ENCODE measurements around the gene TANGO2.

The TANGO2 gene

GRCh38 chr22:19980766-19981165 lies 40.1 kb upstream of the TANGO2 start:
- Histone ChIP-seq H3K9me3 (ENCODE audit: insufficient read depth, low read length, severe bottlenecking) (no peaks in the 10 kb centered on the region), H3K4me3 (ENCODE audit: low read depth in 1 of 2, low read length in 2 of 2) (no peak overlapping the region), H4K20me1 (ENCODE audit: insufficient read depth, low read length) (peaks cover 12% of the 10 kb centered on the region; the same call in 1 of the 2 replicates), H3K27ac (ENCODE audit: low read length) (no peak overlapping the region), H3K79me2 (ENCODE audit: insufficient read depth, low read length) (no peaks in the 10 kb centered on the region), H2AFZ (ENCODE audit: low read depth, low read length) (no peak overlapping the region), H3K9ac (ENCODE audit: low read depth, low read length) (no peak overlapping the region), H3K4me1 (ENCODE audit: insufficient read depth, low read length) (no peaks in the 10 kb centered on the region), H3K36me3 (ENCODE audit: insufficient read depth, low read length) (no peaks in the 10 kb centered on the region), H3K27me3 (ENCODE audit: insufficient read depth, low read length, poor library complexity) (no peaks in the 10 kb centered on the region), H3K4me2 (ENCODE audit: insufficient read depth, low read length) (no peak overlapping the region)
- no peak for ATAC-seq (ENCODE audit: insufficient read depth, low read depth)
- no peak for DNase-seq
- no peak for TF ChIP-seq CTCF (IDR thresholded peaks at IDR 0.05; ENCODE audit: borderline replicate concordance, extremely low read depth, low read length, poor library complexity, severe bottlenecking)
- no peak for TF ChIP-seq EZH2 (IDR thresholded peaks at IDR 0.05; ENCODE audit: borderline replicate concordance, low read depth, low read length, severe bottlenecking)

- H3K27ac ChIP-seq (ENCODE audit: low read length), result no peak overlapping the region
- DNase-seq (no peak), ATAC-seq (ENCODE audit: insufficient read depth, low read depth) (no peak)
- H3K4me3 ChIP-seq (ENCODE audit: low read depth in 1 of 2, low read length in 2 of 2), result no peak overlapping the region
- H3K36me3 ChIP-seq (ENCODE audit: insufficient read depth, low read length), result no peaks in the 10 kb centered on the region
- no peaks in the 10 kb centered on the region for H3K9me3 ChIP-seq (ENCODE audit: insufficient read depth, low read length, severe bottlenecking)
- no peaks in the 10 kb centered on the region for H3K4me1 ChIP-seq (ENCODE audit: insufficient read depth, low read length)
- no peaks in the 10 kb centered on the region for H3K27me3 ChIP-seq (ENCODE audit: insufficient read depth, low read length, poor library complexity)
- TF ChIP-seq EZH2 (IDR thresholded peaks at IDR 0.05; ENCODE audit: borderline replicate concordance, low read depth, low read length, severe bottlenecking) (no peak), CTCF (IDR thresholded peaks at IDR 0.05; ENCODE audit: borderline replicate concordance, extremely low read depth, low read length, poor library complexity, severe bottlenecking) (no peak)
- H3K4me2 ChIP-seq (ENCODE audit: insufficient read depth, low read length), result no peak overlapping the region
- no peak overlapping the region for H3K9ac ChIP-seq (ENCODE audit: low read depth, low read length)
- H4K20me1 ChIP-seq (ENCODE audit: insufficient read depth, low read length), result peaks cover 12% of the 10 kb centered on the region; the same call in 1 of the 2 replicates
- H3K79me2 ChIP-seq (ENCODE audit: insufficient read depth, low read length), result no peaks in the 10 kb centered on the region
- H2AFZ ChIP-seq (ENCODE audit: low read depth, low read length), result no peak overlapping the region
Observed at GRCh38 chr22:19981171-19981960, 39.5 kb upstream of the TANGO2 start.

- Histone ChIP-seq H3K9ac (ENCODE audit: low read depth, low read length) (no peak overlapping the region), H3K4me3 (ENCODE audit: low read depth in 1 of 2, low read length in 2 of 2) (no peak overlapping the region), H3K27me3 (ENCODE audit: insufficient read depth, low read length, poor library complexity) (no peaks in the 10 kb centered on the region), H3K36me3 (ENCODE audit: insufficient read depth, low read length) (no peaks in the 10 kb centered on the region), H3K79me2 (ENCODE audit: insufficient read depth, low read length) (no peaks in the 10 kb centered on the region), H3K4me2 (ENCODE audit: insufficient read depth, low read length) (no peak overlapping the region), H3K27ac (ENCODE audit: low read length) (no peak overlapping the region), H3K4me1 (ENCODE audit: insufficient read depth, low read length) (no peaks in the 10 kb centered on the region), H4K20me1 (ENCODE audit: insufficient read depth, low read length) (peaks cover 12% of the 10 kb centered on the region; the same call in 1 of the 2 replicates), H3K9me3 (ENCODE audit: insufficient read depth, low read length, severe bottlenecking) (no peaks in the 10 kb centered on the region), H2AFZ (ENCODE audit: low read depth, low read length) (no peak overlapping the region)
- ATAC-seq (ENCODE audit: insufficient read depth, low read depth), result no peak
- DNase-seq, result no peak
- TF ChIP-seq CTCF (IDR thresholded peaks at IDR 0.05; ENCODE audit: borderline replicate concordance, extremely low read depth, low read length, poor library complexity, severe bottlenecking) (no peak), EZH2 (IDR thresholded peaks at IDR 0.05; ENCODE audit: borderline replicate concordance, low read depth, low read length, severe bottlenecking) (no peak)
Observed at GRCh38 chr22:19981961-19982920, 38.7 kb upstream of the TANGO2 start.
